Kidney capillary endothelial cell (primary cell): Measurements from ENCODE around the gene RBM23.
"Not testable (repeated sequence)": the region's sequence is repeated elsewhere in the genome, so short reads cannot be mapped to it uniquely, and the experiment has no call there.

Experiments used
- DNase-seq: peaks from one replicate; pipeline ENCODE4 v3.0.0-alpha.2; 2018; ENCODE audit warnings: low spot score

The RBM23 gene

GRCh38 chr14:22915886-22916521 lies 2.9 kb downstream of the RBM23 start:
- DNase-seq, result no peak

- not testable (repeated sequence) for DNase-seq
These were observed 4.1 kb downstream of the RBM23 start for GRCh38 chr14:22914836-22915235.

- DNase-seq, result no peak
These were observed 8.0 kb downstream of the RBM23 start for GRCh38 chr14:22910916-22911315.

GRCh38 chr14:22908601-22909000 lies 10.3 kb downstream of the RBM23 start:
- no peak for DNase-seq

- DNase-seq, result no peak
These were observed 11.5 kb downstream of the RBM23 start for GRCh38 chr14:22907429-22907828.

GRCh38 chr14:22906073-22906472 lies 12.9 kb downstream of the RBM23 start:
- DNase-seq, result no peak

GRCh38 chr14:22905627-22906026 lies 13.3 kb downstream of the RBM23 start:
- no peak for DNase-seq

- DNase-seq, result no peak
These were observed 15.2 kb downstream of the RBM23 start for GRCh38 chr14:22903742-22904087.

- DNase-seq, result no peak
These were observed 17.1 kb downstream of the RBM23 start for GRCh38 chr14:22901799-22902198.

- DNase-seq, result peak; percentile 69
These were observed 18.7 kb downstream of the RBM23 start for GRCh38 chr14:22900081-22900799.

- DNase-seq, result no peak
These were observed 20.5 kb downstream of the RBM23 start for GRCh38 chr14:22898302-22899090.

GRCh38 chr14:22897357-22897756 lies 21.6 kb downstream of the RBM23 start:
- no peak for DNase-seq

GRCh38 chr14:22896760-22897159 lies 22.2 kb downstream of the RBM23 start:
- no peak for DNase-seq

- DNase-seq, result no peak
These were observed 22.6 kb downstream of the RBM23 start for GRCh38 chr14:22896356-22896755.

- DNase-seq, result no peak
These were observed 23.5 kb downstream of the RBM23 start for GRCh38 chr14:22895402-22895801.

- no peak for DNase-seq
These were observed 25.2 kb downstream of the RBM23 start for GRCh38 chr14:22893706-22894105.

GRCh38 chr14:22892488-22892887 lies 26.5 kb downstream of the RBM23 start:
- DNase-seq, result no peak

GRCh38 chr14:22890416-22890815 lies 28.5 kb downstream of the RBM23 start:
- no peak for DNase-seq

GRCh38 chr14:22888662-22889061 lies 30.3 kb downstream of the RBM23 start:
- DNase-seq, result no peak

GRCh38 chr14:22887990-22888378 lies 31.0 kb downstream of the RBM23 start:
- DNase-seq, result no peak

GRCh38 chr14:22887260-22887989 lies 31.5 kb downstream of the RBM23 start:
- no peak for DNase-seq

GRCh38 chr14:22886500-22887259 lies 32.3 kb downstream of the RBM23 start:
- peak; percentile 29 for DNase-seq
